ENCODE data around the gene STX16.

GRCh38 chr20:58700121-58700821 is 49.2 kb downstream of the STX16 start:
- TF ChIP-seq CTCF (conservative IDR thresholded peaks at IDR 0.05 in 1 of 2, IDR thresholded peaks at IDR 0.05 in 1 of 2; ENCODE audit: low read depth in 1 of 2, low read length in 2 of 2) = no peak
- TF ChIP-seq EZH2 (IDR thresholded peaks at IDR 0.05; ENCODE audit: low read length, missing control alignments) = no peak
